ENCODE results near the gene FSIP1. TPM values are rescaled to one million over a fixed set of nuclear protein-coding genes. Genes with fewer than 3 reads are reported as not detected.

The FSIP1 gene
- polyA plus RNA-seq, 2 of the 4 experiments (the other 2 are of a cell fraction), result 0.71 to 0.93 TPM

DNA sequence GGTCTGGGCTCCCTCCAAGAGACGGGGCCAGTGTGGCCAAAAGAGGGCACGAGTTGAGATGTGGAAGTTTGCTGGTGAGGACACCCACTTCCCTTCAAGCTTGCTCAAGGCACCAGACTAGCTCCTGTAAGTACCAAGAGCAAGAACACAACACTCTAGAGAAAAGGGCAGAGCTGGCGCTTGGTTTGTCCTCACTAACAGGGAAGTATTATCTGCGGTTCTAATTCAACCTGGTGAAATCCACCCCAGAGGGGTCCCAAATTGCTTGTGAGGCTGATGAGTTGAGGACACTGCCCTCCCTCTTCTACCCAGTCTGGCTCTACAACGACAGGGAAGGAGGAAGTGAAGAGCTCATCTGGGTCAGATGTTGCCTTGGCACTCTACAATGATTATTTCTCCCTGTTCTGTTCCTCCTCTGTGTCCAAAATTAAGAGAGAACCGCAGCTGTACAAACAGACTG is 16.9 kb upstream of the FSIP1 start:
- no peak for FAIRE-seq
- 50% methylated on average over 6 of the region's 6 CpGs for WGBS (ENCODE audit: missing lambda C conversion rate)
- ChIA-PET POLR2A (no interaction called here), CTCF (interaction anchor here (3.9 kb wide), 1 partner anchor 14 kb away, joined by 15 read pairs; no protein-coding TSS in a partner anchor)
- no peak for ATAC-seq
- TF ChIP-seq JUNB (IDR thresholded peaks at IDR 0.05) (no peak), NFE2L2 (conservative IDR thresholded peaks at IDR 0.05; ENCODE audit: low read length) (no peak), ZC3H11A (IDR thresholded peaks at IDR 0.05) (no peak), HOXB13 (CRISPR knock-in tag; IDR thresholded peaks at IDR 0.05; ENCODE audit: low read depth) (no peak), ZSCAN20 (CRISPR knock-in tag; IDR thresholded peaks at IDR 0.05) (no peak), KDM1A (IDR thresholded peaks at IDR 0.05; ENCODE audit: low read depth) (no peak), FOXS1 (CRISPR knock-in tag; IDR thresholded peaks at IDR 0.05) (no peak), CHD2 (IDR thresholded peaks at IDR 0.05; ENCODE audit: low read length, partially characterized antibody) (no peak)
- TF ChIP-seq, protein P1, sequence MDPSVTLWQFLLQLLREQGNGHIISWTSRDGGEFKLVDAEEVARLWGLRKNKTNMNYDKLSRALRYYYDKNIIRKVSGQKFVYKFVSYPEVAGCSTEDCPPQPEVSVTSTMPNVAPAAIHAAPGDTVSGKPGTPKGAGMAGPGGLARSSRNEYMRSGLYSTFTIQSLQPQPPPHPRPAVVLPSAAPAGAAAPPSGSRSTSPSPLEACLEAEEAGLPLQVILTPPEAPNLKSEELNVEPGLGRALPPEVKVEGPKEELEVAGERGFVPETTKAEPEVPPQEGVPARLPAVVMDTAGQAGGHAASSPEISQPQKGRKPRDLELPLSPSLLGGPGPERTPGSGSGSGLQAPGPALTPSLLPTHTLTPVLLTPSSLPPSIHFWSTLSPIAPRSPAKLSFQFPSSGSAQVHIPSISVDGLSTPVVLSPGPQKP (IDR thresholded peaks at IDR 0.05; ENCODE audit: low read depth, low read length), result no peak
- TF ChIP-seq, protein P2, sequence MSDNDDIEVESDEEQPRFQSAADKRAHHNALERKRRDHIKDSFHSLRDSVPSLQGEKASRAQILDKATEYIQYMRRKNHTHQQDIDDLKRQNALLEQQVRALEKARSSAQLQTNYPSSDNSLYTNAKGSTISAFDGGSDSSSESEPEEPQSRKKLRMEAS (IDR thresholded peaks at IDR 0.05), result no peak
- TF ChIP-seq, protein P3, sequence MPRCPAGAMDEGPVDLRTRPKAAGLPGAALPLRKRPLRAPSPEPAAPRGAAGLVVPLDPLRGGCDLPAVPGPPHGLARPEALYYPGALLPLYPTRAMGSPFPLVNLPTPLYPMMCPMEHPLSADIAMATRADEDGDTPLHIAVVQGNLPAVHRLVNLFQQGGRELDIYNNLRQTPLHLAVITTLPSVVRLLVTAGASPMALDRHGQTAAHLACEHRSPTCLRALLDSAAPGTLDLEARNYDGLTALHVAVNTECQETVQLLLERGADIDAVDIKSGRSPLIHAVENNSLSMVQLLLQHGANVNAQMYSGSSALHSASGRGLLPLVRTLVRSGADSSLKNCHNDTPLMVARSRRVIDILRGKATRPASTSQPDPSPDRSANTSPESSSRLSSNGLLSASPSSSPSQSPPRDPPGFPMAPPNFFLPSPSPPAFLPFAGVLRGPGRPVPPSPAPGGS (IDR thresholded peaks at IDR 0.05), result no peak
- no peak overlapping the region for H3K27ac ChIP-seq
- H3K4me1 ChIP-seq, result no peaks in the 10 kb centered on the region
- H3K4me2 ChIP-seq, result no peak overlapping the region
- H3K9me3 ChIP-seq, result no peaks in the 10 kb centered on the region
- no peak for DNase-seq (ENCODE audit: low read depth in 1 of 2, low spot score in 1 of 2)
- H3K4me3 ChIP-seq, result no peak overlapping the region

DNA sequence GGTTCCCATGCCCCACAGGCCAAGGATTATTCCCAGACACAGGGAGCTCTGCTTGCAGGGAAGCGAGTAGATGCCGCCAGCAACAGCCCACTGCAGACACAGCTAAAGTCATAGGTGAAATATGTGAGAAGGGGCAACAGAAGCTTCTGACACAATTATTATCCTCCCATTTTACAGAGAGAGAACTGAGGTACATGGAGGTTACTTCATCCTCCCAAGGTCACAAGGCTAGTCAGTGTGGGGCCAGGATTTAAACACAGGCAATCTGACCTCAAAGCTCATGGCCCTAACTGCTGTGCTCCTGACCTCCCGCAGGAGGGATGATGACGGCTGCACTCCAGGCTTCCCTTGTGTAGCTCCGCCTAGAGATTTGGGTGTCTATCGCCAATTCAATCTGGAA is 15.7 kb upstream of the FSIP1 start:
- Histone ChIP-seq H3K4me3 (no peak overlapping the region), H3K9me3 (no peaks in the 10 kb centered on the region), H3K27ac (no peak overlapping the region), H3K4me1 (no peaks in the 10 kb centered on the region), H3K4me2 (no peak overlapping the region)
- ChIA-PET CTCF (interaction anchor here (1.4 to 3.9 kb wide), 2 partner anchors 13 to 28 kb away, joined by 4 to 15 read pairs; no protein-coding TSS in a partner anchor), POLR2A (no interaction called here)
- ATAC-seq, result no peak
- TF ChIP-seq ZC3H11A (IDR thresholded peaks at IDR 0.05) (no peak), NPAS2 (CRISPR knock-in tag; IDR thresholded peaks at IDR 0.05; ENCODE audit: borderline replicate concordance) (no peak), MYC (IDR thresholded peaks at IDR 0.05; ENCODE audit: borderline replicate concordance, low read length) (no peak), RAD21 (conservative IDR thresholded peaks at IDR 0.05 in 1 of 2, IDR thresholded peaks at IDR 0.05 in 1 of 2) (no peak), ZFP36 (IDR thresholded peaks at IDR 0.05; ENCODE audit: borderline replicate concordance, partially characterized antibody) (no peak), NR3C1 (IDR thresholded peaks at IDR 0.05) (no peak), MAZ (IDR thresholded peaks at IDR 0.05; ENCODE audit: borderline replicate concordance, low read depth, low read length) (no peak), GATA3 (IDR thresholded peaks at IDR 0.05; ENCODE audit: borderline replicate concordance) (no peak), EHMT2 (IDR thresholded peaks at IDR 0.05; ENCODE audit: low read depth) (no peak), MAFK (IDR thresholded peaks at IDR 0.05; ENCODE audit: partially characterized antibody) (no peak), EP300 (IDR thresholded peaks at IDR 0.05) (no peak), HOXA7 (CRISPR knock-in tag; IDR thresholded peaks at IDR 0.05) (no peak)
- TF ChIP-seq, protein P4, sequence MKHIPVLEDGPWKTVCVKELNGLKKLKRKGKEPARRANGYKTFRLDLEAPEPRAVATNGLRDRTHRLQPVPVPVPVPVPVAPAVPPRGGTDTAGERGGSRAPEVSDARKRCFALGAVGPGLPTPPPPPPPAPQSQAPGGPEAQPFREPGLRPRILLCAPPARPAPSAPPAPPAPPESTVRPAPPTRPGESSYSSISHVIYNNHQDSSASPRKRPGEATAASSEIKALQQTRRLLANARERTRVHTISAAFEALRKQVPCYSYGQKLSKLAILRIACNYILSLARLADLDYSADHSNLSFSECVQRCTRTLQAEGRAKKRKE (CRISPR knock-in tag; IDR thresholded peaks at IDR 0.05; ENCODE audit: low read depth), result no peak
- TF ChIP-seq, protein P1 (IDR thresholded peaks at IDR 0.05; ENCODE audit: low read depth, low read length), result no peak
- FAIRE-seq, result no peak
- 92% methylated on average over 6 of the region's 6 CpGs for WGBS (ENCODE audit: missing lambda C conversion rate)
- no peak for DNase-seq (ENCODE audit: low read depth in 1 of 2, low spot score in 1 of 2)
